Ureter (tissue), 1 donor: ENCODE results near the gene GABBR2. TPM values are rescaled to one million over a fixed set of nuclear protein-coding genes. Genes with fewer than 3 reads are reported as not detected.

Experiments
- DNase-seq: peaks from one replicate; pipeline ENCODE4 v3.0.0-alpha.2; 2020; ENCODE audit warnings: low spot score
- total RNA-seq: library from RNA; stranded (reverse); gene quantifications from one replicate; pipeline ENCODE4 v1.2.4, GENCODE V29; 2023
- donor health status: DM: yes; HTN: yes; CAD: no.

The GABBR2 gene
- total RNA-seq, 1 donor from 2014 or later: 12.2 TPM

GRCh38 chr9:98402019-98402840 is 306.5 kb downstream of the GABBR2 start:
- no peak for DNase-seq

- no peak for DNase-seq
Observed at GRCh38 chr9:98401140-98402018, 307.4 kb downstream of the GABBR2 start.

DNA sequence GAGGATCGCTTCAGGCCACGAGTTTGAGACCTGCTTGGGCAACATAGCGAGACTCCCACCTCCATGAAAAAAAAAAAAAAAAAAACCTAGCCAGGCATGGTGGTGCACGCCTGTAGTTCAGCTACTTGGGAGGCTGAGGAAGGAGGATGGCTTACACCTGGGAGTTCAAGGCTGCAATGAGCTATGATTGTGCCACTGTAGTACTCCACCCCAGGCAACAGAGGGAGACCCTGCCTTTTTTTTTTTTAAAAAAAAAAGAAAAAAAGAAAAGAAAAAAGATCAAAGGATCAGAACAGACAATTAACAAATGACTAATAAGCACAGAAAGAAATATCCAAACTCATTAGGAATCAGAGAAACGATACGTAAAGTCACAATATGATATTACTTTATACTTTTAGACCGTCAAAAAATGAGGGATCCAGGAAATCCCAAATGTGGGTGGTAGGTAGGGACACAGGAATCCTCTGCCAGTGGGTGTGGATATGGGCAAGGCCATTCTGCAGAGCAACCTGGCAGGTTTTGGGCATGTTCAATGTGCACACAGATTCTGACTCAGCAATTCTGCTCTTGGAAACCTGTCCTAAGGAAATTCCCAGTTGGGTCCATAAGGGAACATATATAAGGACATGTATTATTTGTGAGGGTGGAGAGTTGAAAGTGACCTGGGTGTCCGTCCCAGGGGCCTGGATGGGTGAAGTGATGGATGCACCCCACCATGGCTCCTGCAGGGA is 308.6 kb downstream of the GABBR2 start:
- DNase-seq: no peak

- DNase-seq: no peak
Observed at GRCh38 chr9:98396656-98397055, 312.1 kb downstream of the GABBR2 start.

DNA sequence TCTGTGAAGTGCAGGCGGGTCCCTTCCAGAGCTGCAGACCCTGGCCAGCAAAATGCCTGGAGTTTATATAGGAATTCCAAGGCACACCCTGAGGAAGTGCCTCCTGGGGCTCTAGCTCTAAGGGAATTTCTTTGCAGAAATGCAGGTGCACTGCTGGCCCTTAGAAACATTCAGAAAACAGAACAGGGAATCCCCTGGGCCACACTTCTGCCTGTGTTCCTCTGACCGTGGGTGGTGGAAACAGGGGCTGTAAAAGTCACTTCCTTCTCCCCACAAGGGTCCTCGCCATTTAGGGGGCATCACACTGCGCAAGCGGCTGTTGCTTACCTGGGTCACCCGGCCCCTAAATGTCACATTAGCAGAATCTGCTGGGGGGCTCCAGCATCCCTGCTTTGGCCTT is 312.5 kb downstream of the GABBR2 start:
- DNase-seq: no peak

DNA sequence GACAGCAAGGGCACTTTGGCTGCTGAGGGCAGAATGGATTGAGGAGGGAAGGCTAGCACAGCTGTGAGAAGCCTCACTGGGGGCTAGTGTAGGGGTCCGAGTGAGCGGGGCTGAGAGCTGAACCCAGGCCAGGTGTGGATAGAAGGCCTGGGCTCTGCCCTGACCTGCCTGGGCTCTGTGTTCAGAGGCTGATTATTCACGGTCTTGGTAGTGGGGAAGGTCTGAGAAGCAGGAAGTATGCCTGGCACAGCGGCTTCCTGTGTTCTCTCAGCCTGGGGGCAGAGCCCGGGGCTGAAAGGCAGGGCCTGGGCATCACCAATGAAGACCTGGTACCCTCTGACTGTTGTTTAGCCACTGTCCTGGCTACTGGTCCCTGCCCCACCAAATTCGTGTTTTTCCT is 316.9 kb downstream of the GABBR2 start:
- DNase-seq: peak; percentile 57

GRCh38 chr9:98391406-98391805 is 317.3 kb downstream of the GABBR2 start:
- no peak for DNase-seq

DNA sequence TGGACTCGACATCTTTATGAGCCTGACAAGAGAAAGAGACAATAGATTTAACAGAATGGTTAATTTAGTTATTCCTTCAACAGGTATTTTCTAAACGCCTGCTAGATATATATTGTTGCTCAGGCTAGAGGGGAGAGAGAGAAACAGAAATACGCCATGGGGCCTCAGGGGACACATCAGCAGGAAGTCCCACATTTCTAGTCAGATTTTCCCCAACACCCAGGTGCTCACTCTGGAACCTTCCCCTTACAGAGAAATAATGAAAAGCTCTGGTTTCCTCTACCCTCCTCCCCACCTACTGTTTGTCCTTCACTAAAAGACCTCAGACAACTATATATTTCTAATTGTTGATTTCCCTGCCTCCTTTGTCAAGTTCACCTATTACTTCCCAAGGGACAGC is 323.0 kb downstream of the GABBR2 start:
- DNase-seq: no peak

DNA sequence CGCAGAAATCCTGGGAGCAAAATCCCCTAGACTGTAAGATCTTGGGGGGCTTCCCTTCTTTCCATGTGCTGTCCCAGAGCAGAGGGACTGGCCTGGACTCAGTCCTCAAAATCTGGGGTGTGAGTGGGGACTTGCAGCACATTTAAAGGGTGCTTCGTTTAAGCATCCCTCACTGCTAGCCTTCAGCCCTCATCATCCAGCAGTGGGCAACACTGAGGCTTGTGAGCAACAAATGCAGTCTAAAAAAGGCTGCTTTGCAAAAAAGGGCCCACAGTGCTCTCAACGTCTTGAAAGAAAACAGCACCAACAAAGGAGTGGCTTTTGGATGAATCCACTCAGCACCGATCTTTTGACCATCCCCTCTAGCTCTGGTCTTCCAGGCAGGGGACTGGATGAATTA is 325.0 kb downstream of the GABBR2 start:
- DNase-seq: no peak

DNA sequence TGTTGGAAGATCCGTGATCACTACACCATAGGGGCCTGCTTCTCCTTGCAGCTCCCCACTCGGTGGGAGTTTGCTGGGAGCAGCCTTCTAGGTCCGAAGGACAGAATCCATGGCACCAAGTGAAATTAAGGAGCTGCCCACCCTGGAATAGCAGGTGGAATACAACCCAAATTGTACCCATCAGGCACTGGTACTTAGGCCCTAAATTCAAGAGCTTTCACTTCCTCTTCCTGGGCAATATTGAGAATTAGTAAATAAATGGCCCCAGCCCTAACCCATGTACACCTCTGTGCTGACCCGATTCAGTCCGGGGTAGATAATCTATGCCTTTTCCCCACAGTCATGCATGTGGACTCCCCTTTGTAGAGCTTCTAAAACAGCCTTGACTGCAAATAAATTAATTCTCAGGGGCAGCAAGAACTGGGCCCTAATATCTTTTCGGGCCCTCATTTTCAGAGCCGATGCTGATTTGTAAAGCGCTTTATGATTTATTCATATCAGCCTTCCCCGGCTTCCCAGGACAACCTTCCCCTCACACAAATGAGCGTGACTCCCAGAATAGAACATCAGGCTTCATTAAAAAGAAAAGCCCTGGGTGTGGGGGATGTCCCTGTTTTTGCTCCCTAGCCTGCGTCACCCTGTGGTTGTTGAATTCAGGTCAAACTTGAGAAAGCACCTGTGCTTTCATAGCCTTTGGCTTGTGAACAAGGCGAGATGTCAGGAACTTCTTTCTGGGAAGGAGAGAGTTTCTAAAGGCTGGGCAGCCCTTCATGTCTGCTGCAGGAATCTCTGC is 327.2 kb downstream of the GABBR2 start:
- no peak for DNase-seq

DNA sequence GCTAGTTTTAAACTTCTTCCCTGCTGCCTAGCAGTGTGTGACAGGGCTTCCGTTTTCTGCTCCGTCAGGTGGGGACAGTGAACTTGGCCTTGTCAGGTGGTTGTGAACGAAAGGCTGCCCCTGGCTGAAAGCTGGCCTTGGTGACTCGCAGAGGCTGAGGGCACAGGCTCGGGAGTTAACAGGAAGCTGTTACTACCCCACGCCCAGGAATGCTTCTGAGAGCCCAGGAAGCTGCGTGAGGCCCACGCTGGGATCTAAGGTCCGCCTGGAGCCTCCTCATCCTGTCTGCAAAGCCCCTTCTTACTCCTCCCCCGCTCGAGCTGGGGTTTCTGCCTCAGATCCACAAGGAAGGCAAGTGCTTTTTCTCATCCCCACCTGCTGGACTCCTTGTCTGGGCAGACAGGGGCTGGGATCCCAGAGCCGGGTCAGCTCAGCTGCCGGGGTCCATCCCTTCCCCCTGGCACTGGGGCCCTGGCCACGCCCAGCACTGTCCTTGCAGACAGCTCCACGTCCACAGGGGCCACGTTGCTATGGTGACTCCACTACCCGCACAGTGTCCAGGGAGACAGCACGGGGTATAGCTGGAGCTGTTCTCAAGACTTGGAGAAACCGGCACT is 328.6 kb downstream of the GABBR2 start:
- no peak for DNase-seq

DNA sequence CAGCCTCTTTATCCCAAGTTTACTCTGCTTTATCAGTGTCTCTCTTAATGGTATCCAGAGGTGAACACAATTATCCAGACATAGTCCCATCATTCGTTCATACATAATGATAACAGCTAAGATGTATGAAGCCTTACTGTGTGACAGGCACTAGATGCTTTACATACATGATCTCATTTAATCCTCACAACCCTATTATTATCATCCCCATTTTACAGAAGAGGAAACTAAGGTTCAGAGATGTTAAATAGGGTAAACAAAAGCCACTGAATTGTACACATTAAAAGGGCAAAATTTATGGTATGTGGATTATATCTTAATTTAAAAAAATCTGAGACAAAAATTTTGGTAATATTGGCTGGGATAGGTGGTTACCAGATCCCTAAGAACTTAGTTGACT is 329.2 kb downstream of the GABBR2 start:
- no peak for DNase-seq

DNA sequence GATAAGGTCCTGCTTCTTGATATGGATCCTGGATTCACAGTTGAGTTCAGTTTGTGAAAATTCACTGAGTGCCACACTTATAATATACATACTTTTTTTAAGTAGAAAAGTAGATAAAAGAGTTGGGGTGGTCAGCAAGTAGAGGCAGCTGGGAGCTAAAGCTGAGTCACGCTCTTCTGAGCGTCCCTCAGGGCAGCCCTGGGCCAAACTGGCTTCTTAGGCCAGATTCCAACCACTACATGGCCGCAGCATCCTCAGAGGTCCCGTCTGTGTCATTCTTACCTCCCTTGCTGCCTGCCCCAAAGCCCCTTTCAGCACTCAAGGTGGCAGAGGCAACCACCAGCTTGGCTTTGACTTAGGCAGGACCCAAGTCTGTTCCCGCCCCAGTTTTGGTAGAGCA is 329.9 kb downstream of the GABBR2 start:
- no peak for DNase-seq

DNA sequence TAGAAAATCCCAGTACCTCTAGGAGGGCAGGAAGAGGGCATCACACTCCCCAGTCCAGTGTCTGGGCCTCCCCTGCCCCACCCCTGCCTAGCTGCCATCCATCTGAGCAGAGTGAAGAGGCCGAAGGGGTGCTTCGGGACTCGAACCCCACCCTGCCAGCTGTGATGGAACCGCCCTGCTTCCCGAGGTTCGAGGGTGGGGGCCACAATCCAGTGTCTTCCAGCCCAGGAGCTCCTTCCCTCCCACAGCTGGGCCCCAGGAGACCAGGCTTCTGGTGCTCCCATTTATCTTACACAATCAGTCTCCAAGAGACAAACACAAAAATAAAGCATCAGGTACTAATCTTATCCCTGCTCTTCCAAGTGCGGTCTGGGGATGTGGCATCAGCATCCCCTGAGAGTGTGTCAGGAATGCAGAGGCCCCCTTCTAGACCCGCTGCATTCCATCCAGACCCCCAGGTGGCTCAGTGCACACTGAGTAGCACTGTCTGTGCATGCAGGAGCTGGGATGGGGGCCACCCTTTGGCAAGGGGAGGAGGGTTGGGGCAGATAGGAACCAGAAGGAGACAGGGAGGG is 330.4 kb downstream of the GABBR2 start:
- no peak for DNase-seq

DNA sequence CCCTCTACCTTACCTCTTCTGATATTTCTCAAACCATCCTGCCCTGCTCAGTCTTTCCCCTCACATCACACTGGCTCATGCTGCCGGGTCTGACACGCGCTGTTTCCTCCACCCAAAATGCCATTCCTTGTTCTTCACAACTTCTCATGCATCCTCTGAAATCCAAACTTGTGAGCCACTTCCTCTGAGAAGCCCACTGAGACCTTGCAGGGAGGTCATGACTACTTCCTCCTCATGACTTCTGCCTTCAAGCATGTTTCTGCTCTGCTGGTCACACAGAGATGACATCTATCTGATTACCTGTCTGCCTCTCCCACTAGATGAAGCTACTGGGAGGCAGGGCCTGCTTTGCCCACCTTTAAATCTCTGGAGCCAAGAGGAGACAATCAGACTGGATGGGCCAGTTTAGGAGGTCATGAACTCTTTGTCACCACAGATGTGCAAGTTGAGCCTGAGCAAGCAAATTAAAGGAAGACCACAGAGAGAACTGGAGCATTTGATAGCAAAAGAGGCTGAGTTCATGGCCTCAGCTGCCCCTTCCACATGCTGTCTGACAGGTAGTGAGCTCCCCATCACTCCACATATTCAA is 333.5 kb downstream of the GABBR2 start:
- DNase-seq: no peak

GRCh38 chr9:98374385-98375051 is 334.2 kb downstream of the GABBR2 start:
- peak; percentile 30 for DNase-seq

GRCh38 chr9:98373609-98374008 is 335.1 kb downstream of the GABBR2 start:
- DNase-seq: no peak

- no peak for DNase-seq
Observed at GRCh38 chr9:98372077-98372836, 336.5 kb downstream of the GABBR2 start.

DNA sequence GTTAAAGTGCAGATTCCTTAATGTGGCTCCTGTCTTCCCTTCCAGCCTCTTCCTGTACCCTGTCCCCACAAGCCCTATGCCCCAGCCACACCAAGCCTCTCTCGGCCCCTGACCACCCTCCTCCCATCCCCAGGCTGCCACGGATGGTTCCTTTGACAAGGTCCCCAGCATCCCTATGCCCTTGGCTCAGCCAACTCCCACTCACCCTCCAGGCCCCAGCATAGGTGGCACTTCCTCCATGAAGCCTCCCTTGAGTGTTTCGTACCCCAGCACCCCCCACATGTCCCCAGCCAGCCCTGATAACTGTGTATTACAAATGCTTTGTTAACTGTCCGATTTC is 337.8 kb downstream of the GABBR2 start:
- DNase-seq: no peak
